HG03460 (cell line): ENCODE measurements around the gene SLC7A8.
"Not testable (repeated sequence)": the region's sequence is repeated elsewhere in the genome, so short reads cannot be mapped to it uniquely, and the experiment has no call there.

Experiments
- ATAC-seq: cut with Tn5 transposase; IDR thresholded peaks from one replicate; pipeline ENCODE4 v1.9.1; 2021; ENCODE audit not compliant: unreplicated experiment

Gene SLC7A8

DNA sequence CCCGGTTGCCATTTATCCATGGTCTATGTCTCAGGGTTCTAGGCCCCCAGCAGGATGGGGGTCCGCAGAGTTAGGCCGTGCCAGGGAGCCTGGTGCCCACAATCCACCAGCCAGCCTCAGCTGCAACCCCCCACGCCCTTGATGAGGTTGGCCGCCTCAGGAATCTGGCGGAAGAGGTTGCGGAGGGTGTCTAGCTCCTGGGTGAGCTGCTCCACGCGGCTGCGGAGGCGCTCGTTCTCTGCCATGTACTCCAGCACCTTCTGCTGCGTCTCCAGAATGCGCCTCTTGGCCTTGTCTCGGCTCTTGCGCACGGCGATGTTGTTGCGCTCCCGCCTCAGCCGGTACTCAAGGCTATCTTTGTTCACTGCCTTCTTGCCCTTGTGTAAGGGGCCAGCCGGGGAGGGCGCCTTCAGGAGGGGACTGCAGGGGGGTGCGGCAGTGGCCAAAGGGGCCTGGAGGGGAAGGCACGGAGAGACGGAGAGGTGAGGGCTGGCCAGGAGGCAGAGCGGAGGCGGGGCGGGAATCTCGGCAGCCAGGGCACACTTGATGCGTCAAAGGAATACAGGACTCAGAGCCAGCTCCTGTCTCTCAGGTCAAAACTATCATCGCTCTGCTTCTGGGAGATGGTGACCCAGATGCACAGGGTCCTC is 66.0 kb downstream of the SLC7A8 start:
- ATAC-seq: no peak

DNA sequence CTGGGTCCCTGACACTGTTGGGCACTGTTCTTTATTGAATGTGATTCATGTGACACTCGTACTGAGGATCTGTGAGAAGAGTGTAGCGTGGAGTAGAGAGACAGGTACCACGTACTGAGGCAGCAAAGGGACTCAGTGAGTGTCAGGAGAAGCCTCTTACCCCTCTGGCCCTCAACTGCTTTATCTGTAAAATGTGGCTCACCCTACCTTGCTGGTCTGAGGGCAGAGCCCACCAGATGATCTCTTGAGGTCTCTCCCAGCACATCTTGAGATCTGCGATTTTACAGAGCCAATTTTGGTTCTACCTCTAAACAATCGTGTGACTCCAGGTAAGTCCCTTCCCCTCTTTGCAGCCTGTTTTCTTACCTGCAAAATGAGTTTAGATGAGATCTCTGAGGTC is 67.5 kb downstream of the SLC7A8 start:
- ATAC-seq: no peak

DNA sequence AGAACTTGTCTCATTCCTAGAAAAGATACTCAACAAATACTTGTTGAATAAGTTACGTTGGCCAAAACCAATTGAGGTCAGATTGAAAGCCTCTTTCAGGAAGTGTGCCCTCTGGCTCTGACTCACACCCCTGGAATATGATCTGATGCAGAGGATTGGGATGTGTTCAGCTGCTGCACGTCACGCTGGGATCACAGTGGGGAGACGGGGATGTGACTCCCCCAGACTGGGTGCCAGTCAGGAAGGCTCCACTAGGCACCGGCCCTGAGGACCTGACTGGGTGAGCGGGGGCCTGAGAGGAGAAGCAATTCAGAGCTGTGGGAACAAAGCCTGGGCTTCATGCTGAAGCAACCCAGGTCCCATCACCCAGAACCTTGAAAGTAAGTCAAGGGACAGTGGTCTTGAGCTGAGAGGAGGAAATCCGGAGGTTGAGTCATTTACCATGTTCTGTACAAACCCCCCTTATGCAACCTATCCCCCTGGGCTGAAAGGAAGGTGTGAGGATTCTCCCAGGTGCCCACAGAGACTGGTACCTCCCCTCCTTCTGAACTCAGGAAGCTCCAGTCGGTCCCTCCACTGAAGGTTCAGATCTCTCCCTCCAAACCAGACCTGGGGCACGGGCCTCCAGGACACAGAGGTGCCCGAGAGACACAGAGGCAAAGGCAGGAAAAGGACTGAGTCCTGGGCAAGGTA is 68.3 kb downstream of the SLC7A8 start:
- no peak for ATAC-seq

DNA sequence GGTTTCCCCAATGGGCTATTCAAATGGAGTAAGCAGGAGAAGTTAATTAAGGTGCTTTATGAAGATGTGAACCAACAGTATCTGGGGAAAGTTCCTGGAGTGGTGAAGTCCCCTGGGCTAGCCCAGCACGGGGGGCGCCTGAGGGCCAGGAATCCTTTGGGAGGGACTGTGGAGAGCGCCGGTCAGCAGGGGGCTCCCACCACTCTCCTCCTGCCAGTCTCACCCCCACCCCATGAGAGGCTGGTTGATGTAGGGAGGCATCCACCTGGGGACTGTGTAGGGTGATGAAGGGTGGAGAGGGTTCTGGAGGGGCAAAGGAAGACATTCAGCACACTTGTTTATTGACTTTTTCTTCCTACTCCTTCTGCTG is 68.8 kb downstream of the SLC7A8 start:
- ATAC-seq: no peak

DNA sequence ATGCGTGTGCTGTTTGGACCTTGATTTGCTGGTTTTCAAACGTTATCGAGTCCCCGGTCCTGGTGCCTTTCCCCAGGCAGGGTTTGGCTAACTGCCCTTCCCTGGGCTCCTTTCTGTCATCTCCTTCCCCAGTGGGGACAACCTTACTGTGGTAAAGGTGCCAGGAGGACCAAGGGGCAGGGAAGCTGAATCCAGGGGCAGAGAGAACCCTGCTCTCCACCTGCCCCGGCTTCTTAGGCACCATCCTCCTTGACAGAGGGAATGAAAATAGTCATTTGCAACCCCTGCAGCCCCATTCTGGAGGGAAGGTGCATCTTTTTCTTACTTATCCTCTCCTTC is 69.4 kb downstream of the SLC7A8 start:
- ATAC-seq: no peak

DNA sequence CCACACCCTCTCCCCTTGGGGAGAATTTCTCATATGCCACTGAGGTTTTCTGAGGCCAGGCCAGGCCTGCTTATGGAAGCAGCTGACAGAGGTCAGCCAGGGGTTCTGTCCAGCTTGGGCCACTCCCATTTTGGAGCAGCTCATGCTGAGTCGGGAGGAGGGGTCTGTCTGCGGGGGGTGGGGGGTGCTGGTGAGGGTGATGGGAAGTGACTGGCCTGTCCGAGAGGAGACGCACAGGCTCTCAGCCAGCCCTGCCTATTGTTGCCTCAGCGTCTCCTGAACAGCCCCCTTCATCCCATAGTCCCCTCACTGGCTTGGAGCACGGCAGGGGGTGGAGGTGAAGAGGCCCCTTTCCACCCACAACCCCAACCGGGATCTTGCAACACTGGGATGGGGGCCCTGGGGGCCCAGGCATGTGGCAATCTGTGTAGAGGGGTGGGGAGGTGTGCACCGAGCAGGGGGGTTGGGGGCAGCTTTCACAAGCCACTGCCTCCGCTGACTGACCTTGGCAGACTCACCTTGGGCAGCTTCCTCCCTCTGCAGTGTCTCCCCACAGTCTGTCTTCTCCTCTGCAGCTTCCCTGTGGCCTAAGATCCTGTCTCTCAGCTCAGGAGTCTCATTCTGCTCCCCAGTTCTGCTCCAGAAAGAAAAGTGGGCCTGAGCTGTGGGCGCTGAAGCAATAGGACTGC is 69.9 kb downstream of the SLC7A8 start:
- ATAC-seq: no peak

DNA sequence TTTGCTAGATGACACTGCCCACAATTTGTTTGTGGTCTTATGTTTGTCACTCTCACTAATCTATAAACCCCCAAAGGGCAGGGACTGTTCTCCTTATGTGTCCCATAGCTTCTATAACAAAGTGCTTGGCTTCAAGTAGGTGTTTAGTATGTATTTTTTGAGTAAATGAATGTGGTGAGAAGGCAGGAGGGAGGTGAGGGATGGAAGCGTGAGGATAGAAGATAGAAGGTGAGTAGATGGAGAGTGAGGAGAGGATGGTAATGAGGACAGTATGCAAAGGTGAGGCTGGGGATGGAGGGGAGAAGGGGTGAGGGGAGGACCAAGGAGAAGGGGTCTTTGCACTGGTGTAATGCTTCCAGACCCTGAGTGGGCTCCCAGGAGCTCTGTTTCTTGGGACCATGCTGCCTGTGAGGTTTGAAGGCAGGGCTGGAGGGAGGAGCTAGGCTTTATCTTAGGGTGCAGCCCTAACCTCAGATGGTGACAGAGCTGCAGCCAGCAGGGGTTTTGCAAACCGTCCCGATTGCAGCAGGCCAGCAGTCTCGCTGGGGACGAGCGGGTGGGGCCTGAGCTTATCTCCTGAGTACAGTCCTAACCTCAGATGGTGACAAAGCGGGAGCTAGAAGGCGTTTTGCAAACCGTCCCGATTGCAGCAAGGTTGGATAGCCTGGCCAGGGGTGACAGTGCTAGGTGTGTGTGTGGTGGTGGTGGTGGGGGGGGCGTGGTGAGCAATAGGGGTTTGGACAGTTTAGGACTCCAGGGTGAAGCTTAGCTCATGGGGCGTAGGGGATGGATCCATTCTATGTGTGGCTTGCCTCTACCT is 70.9 kb downstream of the SLC7A8 start:
- ATAC-seq: no peak

DNA sequence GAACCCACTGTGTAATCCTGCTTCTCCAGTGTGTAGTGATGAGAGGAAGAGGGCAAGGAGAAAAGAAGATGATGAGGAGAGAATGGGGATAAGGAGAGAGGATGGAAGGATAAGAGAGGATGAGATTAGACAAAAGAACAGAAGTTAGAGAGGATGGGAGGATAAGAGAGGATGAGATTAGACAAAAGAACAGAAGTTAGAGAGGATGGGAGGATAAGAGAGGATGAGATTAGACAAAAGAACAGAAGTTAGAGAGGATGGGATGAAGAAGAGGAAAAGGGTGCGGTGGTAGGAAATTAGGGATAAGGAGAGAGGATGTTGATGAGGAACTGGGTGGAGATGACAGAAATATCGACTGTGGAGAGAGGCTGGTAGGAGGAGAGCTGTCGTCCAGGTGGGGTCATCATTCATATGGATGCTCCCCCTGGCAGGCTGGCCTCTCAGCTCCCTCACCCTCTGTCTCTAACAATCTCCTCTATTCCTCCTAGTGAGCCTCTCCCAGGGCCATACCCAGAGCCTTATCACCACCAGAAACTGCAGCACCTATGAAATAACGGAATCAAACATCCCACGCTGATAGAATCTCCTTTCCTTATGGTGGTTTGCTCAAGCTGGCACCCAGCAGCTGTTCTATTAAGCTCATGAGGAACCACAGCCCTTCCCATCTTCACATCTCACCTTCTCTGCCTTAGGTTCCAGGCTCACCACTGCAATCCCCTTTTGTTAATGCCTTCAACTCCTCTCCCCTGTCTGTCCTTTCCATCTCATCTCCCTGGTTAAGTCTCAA is 72.7 kb downstream of the SLC7A8 start:
- no peak for ATAC-seq

DNA sequence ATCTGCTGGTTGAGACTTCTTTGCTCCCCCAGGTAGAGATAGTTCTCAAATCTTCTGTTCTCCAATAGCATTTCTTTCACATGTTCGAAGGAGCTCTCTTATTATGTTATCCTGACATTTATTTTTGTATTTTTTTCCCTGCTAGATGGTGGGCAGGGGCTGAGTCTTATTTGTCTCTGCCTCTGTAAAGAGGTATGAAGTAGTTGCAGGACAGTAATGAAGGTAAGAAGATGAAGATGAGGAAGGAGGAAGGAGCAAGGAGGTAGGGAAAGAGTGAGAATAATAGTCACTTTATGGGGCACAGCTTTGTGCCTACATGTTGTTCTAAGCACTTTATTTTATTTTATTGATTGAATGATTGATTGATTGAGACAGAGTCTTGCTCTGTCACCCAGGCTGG is 73.7 kb downstream of the SLC7A8 start:
- no peak for ATAC-seq

DNA sequence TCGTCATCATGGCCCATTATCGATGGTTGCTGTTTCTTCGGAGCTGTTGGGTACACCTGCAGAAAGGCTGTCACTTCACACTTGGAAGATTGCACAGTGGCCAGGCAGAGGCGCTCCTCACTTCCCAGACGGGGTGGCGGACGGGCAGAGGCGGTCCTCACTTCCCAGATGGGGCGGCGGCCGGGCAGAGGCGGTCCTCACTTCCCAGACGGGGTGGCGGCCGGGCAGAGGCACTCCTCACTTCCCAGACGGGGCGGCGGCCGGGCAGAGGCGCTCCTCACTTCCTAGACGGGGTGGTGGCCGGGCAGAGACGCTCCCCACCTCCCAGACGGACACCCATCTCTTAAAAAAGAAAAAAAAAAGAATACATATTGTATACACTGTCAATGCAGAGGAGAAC is 75.3 kb downstream of the SLC7A8 start:
- not testable (repeated sequence) for ATAC-seq

DNA sequence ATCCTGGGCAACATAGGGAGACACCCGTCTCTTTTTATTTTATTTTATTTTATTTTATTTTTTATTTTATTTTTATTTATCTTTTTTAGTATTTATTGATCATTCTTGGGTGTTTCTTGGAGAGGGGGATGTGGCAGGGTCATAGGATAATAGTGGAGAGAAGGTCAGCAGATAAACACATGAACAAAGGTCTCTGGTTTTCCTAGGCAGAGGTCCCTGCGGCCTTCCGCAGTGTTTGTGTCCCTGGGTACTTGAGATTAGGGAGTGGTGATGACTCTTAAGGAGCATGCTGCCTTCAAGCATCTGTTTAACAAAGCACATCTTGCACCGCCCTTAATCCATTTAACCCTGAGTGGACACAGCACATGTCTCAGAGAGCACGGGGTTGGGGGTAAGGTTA is 75.8 kb downstream of the SLC7A8 start:
- ATAC-seq: not testable (repeated sequence)

DNA sequence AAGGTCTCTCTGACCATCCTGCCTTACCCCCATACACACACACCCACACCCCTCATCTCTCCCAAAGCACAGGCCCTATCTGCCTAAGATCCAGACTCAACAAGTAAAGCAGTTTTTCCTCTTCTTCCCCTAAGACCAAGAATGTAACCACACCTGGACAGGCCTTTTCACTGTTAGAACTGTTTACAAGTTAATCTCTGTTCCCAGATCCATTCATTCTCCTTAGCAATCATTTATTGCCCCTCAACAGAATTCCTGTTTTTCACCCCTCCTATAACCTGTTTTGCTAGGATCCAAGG is 76.8 kb downstream of the SLC7A8 start:
- no peak for ATAC-seq

DNA sequence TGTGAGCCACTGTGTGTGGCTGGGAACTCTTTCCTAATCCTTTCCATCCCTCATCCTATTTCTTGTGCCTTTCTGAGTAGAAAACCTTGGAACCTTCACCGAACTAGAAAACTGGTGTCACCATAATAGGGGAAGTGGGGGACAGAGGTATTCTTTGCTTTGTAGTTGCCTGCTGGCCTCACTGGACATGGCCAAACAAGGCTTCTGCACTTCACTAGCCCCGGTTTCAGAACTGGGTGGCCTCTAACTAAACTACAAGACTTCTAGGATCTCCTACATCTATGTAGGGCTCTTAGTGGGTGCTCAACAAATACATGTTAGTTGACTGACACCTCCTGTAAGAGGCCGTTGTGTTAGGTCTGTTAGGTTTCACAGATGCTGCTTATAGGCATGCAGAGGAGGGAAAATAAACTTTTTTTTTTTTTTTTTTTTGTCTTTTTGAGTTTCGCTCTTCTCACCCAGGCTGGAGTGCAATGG is 78.1 kb downstream of the SLC7A8 start:
- no peak for ATAC-seq

DNA sequence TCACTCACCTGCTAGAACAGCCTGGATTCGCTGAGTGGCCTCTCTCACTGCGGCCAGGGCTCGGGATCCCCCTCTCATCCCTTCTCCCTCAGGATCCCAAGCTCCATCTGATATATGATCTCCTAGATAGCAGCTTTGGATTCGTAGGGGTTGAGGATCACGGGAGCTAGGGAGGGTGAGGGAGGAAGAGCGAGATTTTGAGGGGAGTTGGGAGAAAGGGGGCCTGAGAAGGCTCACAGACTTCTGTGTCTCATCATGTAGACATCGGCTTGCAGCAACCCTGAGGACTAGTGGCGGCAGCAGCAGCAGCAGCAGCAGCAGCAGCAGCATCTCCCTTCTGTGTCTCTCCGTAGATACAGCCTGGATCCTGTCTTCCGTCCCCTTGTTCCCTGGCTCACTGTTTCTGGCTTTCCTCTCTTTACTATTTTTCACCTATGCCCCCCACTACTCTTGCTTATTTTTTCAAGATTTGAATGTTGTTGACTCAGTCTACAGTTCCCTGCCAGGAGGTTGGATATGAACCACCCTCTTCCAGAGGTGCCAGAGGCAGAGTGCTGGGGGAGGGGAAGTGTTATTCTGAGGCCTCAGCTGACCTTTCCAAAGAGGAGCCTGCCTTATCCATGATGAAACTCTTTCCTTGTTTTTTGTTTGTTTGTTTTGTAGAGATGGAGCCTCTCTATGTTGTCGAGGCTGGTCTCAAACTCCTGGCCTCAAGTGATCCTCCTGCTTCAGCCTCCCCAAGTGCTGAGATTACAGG is 78.7 kb downstream of the SLC7A8 start, which contains the start of gene CIROP:
Gene CIROP, minus strand, starts transcription at position 399 of the 757 bp plus-strand sequence. Its CDS starts 69 bp downstream, at position 330.
- ATAC-seq: no peak

DNA sequence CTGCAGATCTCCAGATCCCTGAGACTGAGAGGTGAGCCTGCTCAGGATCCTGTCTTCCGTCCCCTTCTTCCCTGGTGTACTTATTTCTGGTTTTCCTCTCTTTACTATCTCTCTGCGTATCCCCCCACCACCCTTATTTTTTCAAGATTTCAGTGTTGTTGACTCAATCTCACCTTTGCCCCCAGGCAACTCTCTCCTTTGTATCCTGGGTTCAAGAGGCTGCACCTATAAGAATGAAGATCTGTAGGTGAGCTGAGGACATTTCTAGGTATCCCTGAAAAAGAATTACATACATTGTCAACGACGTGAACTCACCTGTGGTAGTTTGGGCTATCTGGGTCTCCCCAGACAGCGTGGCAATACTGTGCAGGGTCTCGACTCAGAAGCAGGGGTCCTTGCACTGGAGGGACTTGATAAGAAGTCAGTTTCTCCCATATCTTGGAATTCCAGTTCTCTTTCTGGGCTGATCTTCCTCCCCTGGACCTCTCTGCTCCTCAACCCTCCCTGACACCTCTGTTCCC is 79.3 kb downstream of the SLC7A8 start:
- ATAC-seq: no peak

DNA sequence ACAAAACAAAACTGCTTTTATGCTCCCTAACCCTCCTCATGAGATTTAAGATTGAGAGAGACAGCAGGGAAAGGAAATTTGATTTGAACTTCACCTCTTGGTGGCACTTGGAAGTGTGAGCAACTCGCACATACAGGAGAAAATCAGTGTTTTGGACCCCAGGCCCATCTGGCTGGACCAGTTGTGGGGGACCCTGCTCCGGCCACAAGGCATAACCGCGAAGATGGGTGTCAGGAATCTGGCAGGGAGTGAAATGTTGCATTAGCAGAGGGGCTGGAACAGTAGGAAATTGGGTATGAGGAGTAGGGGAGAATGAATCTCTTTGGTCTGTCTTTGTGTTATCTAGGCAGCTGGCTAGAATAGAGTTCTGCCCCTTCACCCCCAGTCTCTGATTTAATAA is 79.9 kb downstream of the SLC7A8 start:
- ATAC-seq: no peak

DNA sequence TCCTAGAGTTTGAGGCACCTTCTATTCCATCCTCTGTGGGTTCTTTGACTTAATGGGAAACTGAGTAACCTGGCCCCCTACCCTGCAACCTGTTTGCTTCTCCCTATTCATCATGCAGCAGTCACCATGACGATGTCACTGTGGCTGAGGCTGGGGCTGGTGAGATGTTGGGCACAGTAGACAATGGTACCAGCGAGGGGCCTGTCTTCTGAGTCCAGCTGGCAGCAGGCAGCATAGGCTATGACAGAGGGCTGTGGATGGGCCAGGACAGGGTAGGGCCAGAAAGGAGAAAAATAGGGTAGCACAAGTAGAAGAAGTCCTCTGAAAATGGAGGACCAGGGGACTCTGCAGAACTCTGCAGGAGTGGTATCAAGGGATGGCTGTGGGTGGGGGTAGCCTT is 80.7 kb downstream of the SLC7A8 start:
- ATAC-seq: no peak

DNA sequence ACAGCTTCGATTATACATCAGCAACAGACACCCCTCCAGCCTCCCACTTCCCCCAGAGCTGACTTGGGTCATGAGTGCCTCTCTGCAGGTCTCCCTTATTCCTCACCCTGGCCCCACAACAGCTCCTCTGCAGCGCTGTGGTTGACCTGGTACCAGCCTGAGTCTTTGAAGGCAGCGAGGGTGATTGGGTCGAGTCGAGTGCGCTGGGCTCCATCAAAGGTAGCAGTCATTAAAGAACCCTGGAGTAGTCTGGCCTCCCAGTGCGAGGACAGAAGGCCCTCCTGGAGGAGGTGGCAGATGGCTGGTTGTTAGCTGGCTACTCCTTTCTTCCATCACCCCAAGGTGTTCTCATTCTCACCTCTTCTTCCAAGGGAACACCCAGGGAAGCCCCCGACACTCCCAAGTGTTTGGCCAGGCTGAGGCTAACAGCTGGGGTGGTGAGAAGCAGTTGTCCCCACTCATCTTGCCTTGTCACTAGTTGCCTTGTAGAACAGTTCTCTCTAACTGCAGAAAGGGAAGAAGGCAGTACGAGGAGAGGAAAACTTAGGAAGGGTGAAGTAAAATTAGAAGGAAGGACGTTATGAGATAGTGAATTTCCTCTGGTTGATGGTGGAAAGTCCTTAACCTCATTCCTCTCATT is 81.4 kb downstream of the SLC7A8 start:
- no peak for ATAC-seq

DNA sequence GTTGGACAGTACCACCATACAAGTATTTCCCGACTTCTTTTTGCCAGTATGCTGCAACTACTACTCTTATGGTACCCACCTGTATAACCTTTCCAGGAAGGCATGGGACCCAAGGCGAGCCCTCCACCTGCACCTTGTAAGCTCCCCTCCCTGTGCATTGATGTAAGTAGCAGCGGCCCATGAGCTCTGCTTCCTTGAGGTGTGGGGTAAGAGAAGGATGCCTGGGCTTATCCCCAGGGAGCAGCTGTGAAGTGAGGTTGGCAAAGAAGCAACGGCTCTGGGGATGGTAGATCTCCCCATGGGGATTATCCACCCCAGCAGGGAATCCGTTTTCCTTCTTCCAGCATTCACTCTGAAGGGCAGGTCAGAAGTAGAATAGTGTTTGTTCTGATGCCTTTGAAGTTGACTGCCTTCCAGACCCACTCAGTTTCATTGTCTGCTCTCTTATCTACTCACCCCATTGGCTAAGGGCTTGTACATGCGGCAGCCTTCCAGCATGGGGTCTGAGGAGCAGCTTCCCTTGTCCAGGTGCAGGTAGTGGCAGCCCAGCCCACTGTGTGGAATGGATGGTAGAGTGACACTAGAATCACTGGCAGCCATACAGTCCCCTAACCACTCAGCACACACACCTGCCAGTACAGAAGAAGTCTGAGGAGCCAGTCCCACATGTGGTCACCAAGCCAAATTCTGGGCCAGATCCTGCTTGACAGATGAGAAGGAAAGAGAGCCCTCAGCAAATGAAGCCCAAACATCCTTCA is 82.1 kb downstream of the SLC7A8 start:
- no peak for ATAC-seq
